GM12801 (cell line): ENCODE results near the gene LTB.

ENCODE experiments used
- TF ChIP-seq, protein P1 (sequence below): IDR thresholded peaks from one replicate; pipeline ENCODE4 v1.5.1; 2011; ENCODE audit warnings: control low read depth; ENCODE audit not compliant: insufficient read length; ENCODE audit errors: extremely low read depth

Gene LTB

DNA sequence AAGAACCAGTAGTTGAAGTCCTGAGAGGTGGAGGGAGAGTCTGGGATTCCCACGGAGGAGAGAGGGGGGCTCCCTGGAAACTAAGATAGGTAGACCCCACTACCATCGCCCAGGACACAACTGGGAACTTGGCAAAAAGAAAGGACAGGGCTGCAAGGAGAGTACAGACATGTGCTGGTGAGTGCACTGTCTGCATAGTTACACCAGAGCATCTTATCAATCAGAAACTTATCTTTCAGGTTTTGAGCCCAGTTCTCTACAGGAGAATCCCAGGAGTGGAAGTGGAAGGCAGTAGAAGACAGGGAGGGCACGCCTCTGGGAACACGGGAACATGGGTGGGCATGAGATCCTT lies 22.6 kb downstream of the LTB start:
- TF ChIP-seq, protein P1, sequence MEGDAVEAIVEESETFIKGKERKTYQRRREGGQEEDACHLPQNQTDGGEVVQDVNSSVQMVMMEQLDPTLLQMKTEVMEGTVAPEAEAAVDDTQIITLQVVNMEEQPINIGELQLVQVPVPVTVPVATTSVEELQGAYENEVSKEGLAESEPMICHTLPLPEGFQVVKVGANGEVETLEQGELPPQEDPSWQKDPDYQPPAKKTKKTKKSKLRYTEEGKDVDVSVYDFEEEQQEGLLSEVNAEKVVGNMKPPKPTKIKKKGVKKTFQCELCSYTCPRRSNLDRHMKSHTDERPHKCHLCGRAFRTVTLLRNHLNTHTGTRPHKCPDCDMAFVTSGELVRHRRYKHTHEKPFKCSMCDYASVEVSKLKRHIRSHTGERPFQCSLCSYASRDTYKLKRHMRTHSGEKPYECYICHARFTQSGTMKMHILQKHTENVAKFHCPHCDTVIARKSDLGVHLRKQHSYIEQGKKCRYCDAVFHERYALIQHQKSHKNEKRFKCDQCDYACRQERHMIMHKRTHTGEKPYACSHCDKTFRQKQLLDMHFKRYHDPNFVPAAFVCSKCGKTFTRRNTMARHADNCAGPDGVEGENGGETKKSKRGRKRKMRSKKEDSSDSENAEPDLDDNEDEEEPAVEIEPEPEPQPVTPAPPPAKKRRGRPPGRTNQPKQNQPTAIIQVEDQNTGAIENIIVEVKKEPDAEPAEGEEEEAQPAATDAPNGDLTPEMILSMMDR: no peak

DNA sequence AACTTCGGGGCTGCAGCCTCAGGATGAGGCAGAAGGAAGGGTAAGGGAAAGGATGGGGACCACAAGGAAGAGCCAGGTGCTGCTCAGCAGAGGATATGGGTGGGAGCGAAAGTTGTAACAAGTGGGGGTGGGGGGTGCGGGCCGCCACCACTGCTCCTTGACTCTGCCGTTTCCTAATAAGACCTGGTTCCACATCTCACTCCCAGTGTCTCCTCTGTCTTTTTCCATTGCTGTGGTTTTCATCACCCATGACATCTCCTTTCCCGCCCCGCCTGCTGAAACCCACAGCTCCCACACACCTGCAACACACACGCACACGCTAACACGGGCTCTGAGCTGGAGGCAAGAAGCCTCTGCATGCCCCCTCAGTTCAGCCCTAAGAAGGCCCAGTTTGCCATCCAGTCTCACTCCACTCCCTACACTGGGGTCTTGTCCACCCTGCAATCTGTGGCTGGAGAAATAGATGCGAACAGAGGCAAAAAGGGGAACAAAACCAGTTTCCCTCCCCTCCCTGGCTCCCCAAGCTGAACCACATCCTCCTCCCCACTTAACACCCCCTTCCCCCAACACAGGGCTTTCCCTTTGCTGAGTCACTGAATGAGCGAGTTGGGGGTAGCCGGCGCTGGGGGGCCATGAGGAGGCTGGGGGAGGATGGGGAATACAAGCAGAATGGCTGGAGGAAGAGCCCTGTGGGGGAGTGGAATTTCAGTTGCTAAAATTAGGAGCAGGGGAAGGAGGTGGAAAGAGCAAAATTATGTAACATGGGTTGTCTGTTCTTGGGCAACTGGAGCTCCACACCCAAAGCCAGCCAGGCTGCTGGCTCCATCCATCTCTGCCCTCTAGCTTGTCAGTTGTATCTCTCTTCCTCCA lies 23.4 kb downstream of the LTB start:
- TF ChIP-seq, protein P1: no peak

DNA sequence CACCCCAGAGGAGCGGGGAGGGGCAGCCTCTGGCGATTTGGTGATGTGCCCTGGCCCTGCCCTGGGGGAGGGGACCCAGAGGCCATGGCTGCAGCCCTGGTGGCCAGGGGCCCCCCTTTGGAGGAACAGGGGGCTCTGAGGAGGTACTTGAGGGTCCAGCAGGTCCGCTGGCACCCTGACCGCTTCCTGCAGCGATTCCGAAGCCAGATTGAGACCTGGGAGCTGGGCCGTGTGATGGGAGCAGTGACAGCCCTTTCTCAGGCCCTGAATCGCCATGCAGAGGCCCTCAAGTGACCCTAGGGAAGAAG lies 24.0 kb downstream of the LTB start:
- TF ChIP-seq, protein P1: no peak

DNA sequence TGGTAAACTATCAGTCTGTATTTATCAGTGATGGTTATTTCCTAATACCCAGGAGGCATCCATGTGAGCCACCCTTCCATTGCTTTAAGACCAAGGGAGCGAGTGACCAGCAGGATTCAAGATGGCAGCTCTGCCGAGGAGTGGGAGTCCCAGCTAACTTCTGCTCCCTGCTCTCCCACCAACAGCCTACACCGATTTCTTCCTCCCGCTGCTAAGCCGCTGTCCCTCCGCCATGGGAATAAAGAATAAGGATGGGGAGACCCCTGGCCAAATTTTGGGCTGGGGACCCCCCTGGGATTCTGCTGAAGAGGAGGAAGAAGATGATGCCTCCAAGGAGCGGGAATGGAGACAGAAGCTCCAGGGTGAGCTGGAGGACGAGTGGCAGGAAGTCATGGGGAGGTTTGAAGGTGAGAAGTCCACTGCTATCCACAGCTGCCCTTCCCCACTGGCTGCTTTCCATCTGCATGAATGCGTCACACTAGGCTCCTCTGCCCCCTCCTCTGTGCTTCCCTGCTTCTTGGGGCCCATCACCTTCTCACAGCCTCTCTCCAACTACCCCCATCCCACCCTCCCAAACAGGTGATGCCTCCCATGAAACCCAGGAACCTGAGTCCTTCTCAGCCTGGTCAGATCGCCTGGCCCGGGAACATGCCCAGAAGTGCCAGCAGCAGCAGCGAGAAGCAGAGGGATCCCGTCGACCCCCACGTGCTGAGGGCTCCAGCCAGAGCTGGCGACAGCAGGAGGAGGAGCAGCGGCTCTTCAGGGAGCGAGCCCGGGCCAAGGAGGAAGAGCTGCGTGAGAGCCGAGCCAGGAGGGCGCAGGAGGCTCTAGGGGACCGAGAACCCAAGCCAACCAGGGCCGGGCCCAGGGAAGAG lies 24.5 kb downstream of the LTB start:
- TF ChIP-seq, protein P1: no peak

DNA sequence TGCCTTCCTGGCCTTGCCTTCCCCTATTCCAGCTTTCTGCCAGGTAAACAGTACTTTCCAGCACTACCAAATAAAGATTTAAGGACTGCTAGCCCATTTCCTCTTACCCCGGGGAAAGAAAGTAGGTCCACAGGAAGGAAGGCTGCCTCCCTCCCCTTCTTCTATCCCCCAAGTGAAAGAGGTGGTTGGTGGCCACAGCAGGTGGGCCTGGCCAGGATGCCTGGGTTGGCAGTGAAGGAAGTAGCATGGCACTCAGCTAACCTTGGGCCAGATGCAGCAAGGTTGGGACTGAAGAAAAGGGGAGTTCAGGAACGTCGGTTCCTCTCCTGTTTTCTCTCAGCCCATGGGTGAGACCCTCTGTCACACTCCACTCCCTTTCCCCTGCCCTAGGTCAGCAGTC lies 25.9 kb downstream of the LTB start:
- TF ChIP-seq, protein P1: no peak

DNA sequence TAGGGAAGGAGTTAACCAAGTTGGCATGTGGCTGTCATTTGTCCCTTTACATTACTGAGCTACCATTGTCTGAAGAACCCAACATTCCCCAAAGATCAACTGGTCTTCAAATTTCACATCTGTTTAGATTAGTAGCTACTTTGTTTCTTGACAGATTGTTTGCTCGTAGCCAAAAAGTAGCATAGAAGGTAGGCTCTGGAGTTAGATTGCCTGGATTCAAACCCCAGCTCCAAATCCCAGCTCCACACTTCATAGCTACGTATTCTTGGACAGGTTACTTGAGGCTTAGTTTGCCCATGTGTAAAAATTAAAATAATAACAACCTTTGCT lies 33.7 kb downstream of the LTB start:
- TF ChIP-seq, protein P1: no peak

DNA sequence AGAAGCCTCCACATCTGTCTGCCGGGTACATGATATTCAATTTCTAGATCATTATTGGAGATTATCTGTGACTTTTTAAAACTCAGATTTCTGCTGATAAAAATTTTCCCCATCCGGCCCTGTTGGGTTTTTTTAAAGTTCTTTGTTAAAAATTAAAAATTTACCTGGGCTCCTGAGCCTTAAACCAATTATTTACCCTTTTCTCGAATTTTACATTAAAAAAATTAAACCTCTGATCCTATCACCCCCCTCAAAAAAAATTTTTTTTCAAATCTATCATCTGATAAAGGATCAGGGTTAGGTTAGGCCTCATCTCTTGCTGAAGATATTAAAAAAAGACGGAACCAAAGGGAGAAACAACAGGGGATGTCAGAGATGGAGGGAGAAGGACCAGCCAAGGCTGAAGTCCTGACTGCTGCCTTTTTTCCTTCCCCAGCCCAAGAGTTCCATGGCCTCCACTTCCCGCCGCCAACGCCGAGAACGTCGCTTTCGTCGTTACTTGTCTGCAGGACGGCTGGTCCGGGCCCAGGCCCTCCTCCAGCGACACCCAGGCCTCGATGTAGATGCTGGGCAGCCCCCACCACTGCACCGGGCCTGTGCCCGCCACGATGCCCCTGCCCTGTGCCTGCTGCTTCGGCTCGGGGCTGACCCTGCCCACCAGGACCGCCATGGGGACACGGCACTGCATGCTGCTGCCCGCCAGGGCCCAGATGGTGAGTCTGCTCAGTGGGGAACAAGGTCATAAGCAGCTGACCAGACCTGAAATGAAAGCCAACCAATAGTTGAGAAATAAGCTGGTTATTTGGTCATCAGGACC lies 34.3 kb downstream of the LTB start:
- TF ChIP-seq, protein P1: no peak
